HepG2 (cell line): Measurements from ENCODE around the gene FAM118B. TPM values are rescaled to one million over a fixed set of nuclear protein-coding genes. Genes with fewer than 3 reads are reported as not detected.
A peak's percentile ranks its signal among the peaks of the same experiment; 100 is the strongest.

Experiments
- ATAC-seq: fragments of 200-7000 bp; cut with Tn5 transposase; 3 replicates; pipeline ENCODE4 v1.9.1; 2020; ENCODE audit warnings: mild to moderate bottlenecking, moderate library complexity
- BruUV-seq: library from RNA; stranded (reverse); fragments of 400-500 nt; replicated peaks from 2 replicates; lab custom pipeline; 2021; lab: Mats Ljungman, UMichigan
- CTCF ChIA-PET: fragments of 300-600 bp; formaldehyde crosslinking; extraction: SDS; loops from one replicate; lab custom pipeline; 2021; ENCODE audit warnings: low total read pairs, inconsistent platforms, low intra/inter-chr PET ratio; lab: Yijun Ruan, JAX
- POLR2A ChIA-PET: fragments of 350-600 bp; sonication (Branson Sonifier 250); formaldehyde crosslinking; loops from one replicate; lab custom pipeline; 2020; ENCODE audit warnings: antibody characterized with exemption, inconsistent platforms; lab: Yijun Ruan, JAX
- DNase-seq: peaks from one replicate; pipeline ENCODE4 v3.0.0-alpha.2; 2015; ENCODE audit warnings: low spot score
- FAIRE-seq: peaks from 3 replicates; lab custom pipeline; 2011; peaks lifted over from hg19 to GRCh38; lab: Jason Lieb, UNC
- H2AFZ ChIP-seq: one replicate; pipeline ENCODE4 v1.6.1; 2011; ENCODE audit warnings: low read length, inconsistent platforms
- H3K27ac ChIP-seq: fragments of 300-600 bp; 3 replicates; pipeline ENCODE4 v1.8.0; 2011; ENCODE audit warnings: mixed run types, mild to moderate bottlenecking, mixed read lengths, low read length, inconsistent platforms; ENCODE audit not compliant: insufficient read depth; ENCODE audit errors: extremely low read length
- H3K27me3 ChIP-seq, 2 experiments: fragments of 200-600 bp in 1 of 2; 2 replicates in 1 of 2; 3 replicates in 1 of 2; pipeline versions ENCODE4 v1.6.0 to v1.8.0; 2011; ENCODE audit warnings: low read length in 2 of 2, mild to moderate bottlenecking in 2 of 2, moderate library complexity in 2 of 2, inconsistent platforms in 1 of 2; ENCODE audit not compliant: insufficient read depth in 2 of 2, control insufficient read depth in 1 of 2
- H3K36me3 ChIP-seq, 2 experiments: fragments of 200-600 bp in 1 of 2; replicated peaks in 1 of 2; 2 replicates in 1 of 2; 3 replicates in 1 of 2; pipeline versions ENCODE4 v1.5.1 to v1.8.0; 2011; ENCODE audit warnings: low read length in 2 of 2, inconsistent platforms in 1 of 2; ENCODE audit not compliant: insufficient read depth in 2 of 2, control insufficient read depth in 1 of 2
- H3K4me1 ChIP-seq: 2 replicates; pipeline ENCODE4 v1.5.1; 2012; ENCODE audit warnings: low read length, inconsistent platforms; ENCODE audit not compliant: insufficient read depth
- H3K4me2 ChIP-seq: 2 replicates; pipeline ENCODE4 v1.6.0; 2011; ENCODE audit warnings: low read depth, low read length, inconsistent platforms
- H3K4me3 ChIP-seq, 3 experiments: fragments of 200-600 bp in 1 of 3; sonication (generic), shearing (Covaris generic) in 1 of 3; replicated peaks in 1 of 3; 2 replicates each; pipeline ENCODE4 v1.5.1; 2011 to 2016; ENCODE audit warnings: low read length in 3 of 3, inconsistent platforms in 2 of 3, low read depth in 2 of 3, mild to moderate bottlenecking in 2 of 3, control low read depth in 1 of 3, mixed read lengths in 1 of 3; ENCODE audit not compliant: insufficient read depth in 1 of 3
- H3K79me2 ChIP-seq: one replicate; pipeline ENCODE4 v1.6.1; 2011; ENCODE audit warnings: low read length, inconsistent platforms; ENCODE audit not compliant: insufficient read depth
- H3K9ac ChIP-seq: 2 replicates; pipeline ENCODE4 v1.6.0; 2011; ENCODE audit warnings: mild to moderate bottlenecking, low read depth, low read length, inconsistent platforms; ENCODE audit not compliant: insufficient read depth
- H3K9me3 ChIP-seq: 2 replicates; pipeline ENCODE4 v1.5.1; 2012; ENCODE audit warnings: mild to moderate bottlenecking, low read length
- H4K20me1 ChIP-seq: 2 replicates; pipeline ENCODE4 v1.6.0; 2011; ENCODE audit warnings: inconsistent platforms, mild to moderate bottlenecking, low read length, moderate library complexity; ENCODE audit not compliant: insufficient read depth
- ATAD3A ChIP-seq: sonication (generic); formaldehyde crosslinking; IDR thresholded peaks from 2 replicates; pipeline ENCODE4 v1.4.0; 2020; ENCODE audit warnings: missing genetic modification reagents
- CCAR2 ChIP-seq: fragments of 200-400 bp; formaldehyde crosslinking; optimal IDR thresholded peaks from 2 replicates; pipeline ENCODE3; 2018; ENCODE audit warnings: low read depth, mild to moderate bottlenecking, low read length, moderate library complexity
- PATZ1 ChIP-seq: sonication (generic); formaldehyde crosslinking; IDR thresholded peaks from 2 replicates; pipeline ENCODE4 v1.4.0; 2020; ENCODE audit warnings: missing genetic modification reagents
- PITX1 ChIP-seq: sonication (generic); formaldehyde crosslinking; IDR thresholded peaks from 2 replicates; pipeline ENCODE4 v1.5.1; 2020; ENCODE audit warnings: mild to moderate bottlenecking, missing genetic modification reagents
- RCOR2 ChIP-seq: IDR thresholded peaks from 2 replicates; pipeline ENCODE4 v1.6.1; 2016; ENCODE audit warnings: missing biosample characterization, missing genetic modification reagents
- SOX5 ChIP-seq: IDR thresholded peaks from 2 replicates; pipeline ENCODE4 v1.6.1; 2016; ENCODE audit warnings: borderline replicate concordance
- SP4 ChIP-seq: sonication (generic); formaldehyde crosslinking; IDR thresholded peaks from 2 replicates; pipeline ENCODE4 v1.8.1; 2023; ENCODE audit warnings: mild to moderate bottlenecking, missing genetic modification reagents
- TGIF2 ChIP-seq: IDR thresholded peaks from 2 replicates; pipeline ENCODE4 v1.6.1; 2016; ENCODE audit warnings: control low read depth, missing compliant biosample characterization
- ZNF337 ChIP-seq: sonication (generic); formaldehyde crosslinking; IDR thresholded peaks from 2 replicates; pipeline ENCODE4 v1.5.1; 2020; ENCODE audit warnings: missing genetic modification reagents, low read depth, mild to moderate bottlenecking, borderline replicate concordance
- ZNF441 ChIP-seq: sonication (generic); formaldehyde crosslinking; IDR thresholded peaks from 2 replicates; pipeline ENCODE4 v1.7.0; 2021; ENCODE audit warnings: missing genetic modification reagents, borderline replicate concordance
- ZNF510 ChIP-seq: sonication (generic); formaldehyde crosslinking; IDR thresholded peaks from 2 replicates; pipeline ENCODE4 v1.4.0; 2020; ENCODE audit warnings: low read depth, mild to moderate bottlenecking, missing genetic modification reagents
- ZNF773 ChIP-seq: sonication (generic); formaldehyde crosslinking; IDR thresholded peaks from 2 replicates; pipeline ENCODE4 v1.4.0; 2020; ENCODE audit warnings: missing genetic modification reagents, borderline replicate concordance
- ZSCAN9 ChIP-seq: IDR thresholded peaks from 2 replicates; pipeline ENCODE4 v1.6.1; 2016; ENCODE audit warnings: borderline replicate concordance
- WGBS: methylation state at CpG from one replicate; pipeline ENCODE4 v1.1.6; 2017; ENCODE audit warnings: low lambda C conversion rate; 5-methylcytosine and 5-hydroxymethylcytosine counted together
- in situ Hi-C: cut with HindIII; loops from 2 replicates; pipeline ENCODE4 v1.10.0; 2017; ENCODE audit warnings: low pct_unique_long_range_greater_than_20kb; ENCODE audit not compliant: extremely low pct_ligation_motif_present
- intact Hi-C: fragments of 100-400 bp; cut with micrococcal nuclease; formaldehyde crosslinking; loops from one replicate; pipeline ENCODE4 v1.10.0; 2022; ENCODE audit not compliant: unreplicated experiment
- polyA plus RNA-seq, 8 experiments: library from polyadenylated mRNA; depleted of rRNA in 3 of 8; stranded (reverse) in 7 of 8; unstranded in 1 of 8; fragments of >200 nt; fragmentation: Illumina TruSeq in 4 of 8; extraction: Trizol in 4 of 8; gene quantifications; 2 replicates each; pipeline versions ENCODE4 v1.2.1 to v1.2.3, GENCODE V29; 2011 to 2016; ENCODE audit warnings: low read depth in 4 of 8, missing spikeins in 1 of 8, mixed read lengths in 1 of 8; ENCODE audit not compliant: insufficient read depth in 1 of 8
- total RNA-seq, 5 experiments: library from RNA; depleted of rRNA; stranded (reverse); fragments of >200 nt; fragmentation: Illumina TruSeq; extraction: Trizol; gene quantifications; 2 replicates each; pipeline ENCODE4 v1.2.3, GENCODE V29; 2016; ENCODE audit warnings: low read depth in 1 of 5
- TF ChIP-seq, protein P1 (sequence below): sonication (generic); formaldehyde crosslinking; IDR thresholded peaks from 2 replicates; pipeline ENCODE4 v1.5.1; 2020; ENCODE audit warnings: mild to moderate bottlenecking, missing genetic modification reagents, moderate library complexity
- TF ChIP-seq, protein P2 (sequence below): sonication (generic); formaldehyde crosslinking; IDR thresholded peaks from 2 replicates; pipeline ENCODE4 v1.5.1; 2020; ENCODE audit warnings: mild to moderate bottlenecking, missing genetic modification reagents, moderate library complexity

Gene FAM118B
- total and polyA plus RNA-seq, 2 of the 13 experiments (the other 11 are each of a cell fraction or from before 2014, with no cell fraction given): 10.2 to 25.7 TPM

- TF ChIP-seq ZNF337 (CRISPR knock-in tag) (no peak), ZSCAN9 (CRISPR knock-in tag) (no peak), SOX5 (no peak), ZNF510 (CRISPR knock-in tag) (no peak), CCAR2 (no peak)
Measured at GRCh38 chr11:126176853-126177470, 34.6 kb upstream of the FAM118B start (continued).

- no peak overlapping the region for H2AFZ ChIP-seq
- H3K9me3 ChIP-seq: no peaks in the 10 kb centered on the region
- WGBS: 62% methylated on average over 7 of the region's 13 CpGs
- no peaks in the 10 kb centered on the region for H3K79me2 ChIP-seq
- CTCF ChIA-PET: no interaction called here
- peak overlapping the region; percentile 23; the same call in 1 of the 2 replicates for H3K4me2 ChIP-seq
- in situ Hi-C loops: no loop called here
- intact Hi-C loops: no loop called here
- no peak overlapping the region; a peak in 1 of 6 replicates for H3K4me3 ChIP-seq
- no peaks in the 10 kb centered on the region for H3K27me3 ChIP-seq
- POLR2A ChIA-PET: no interaction called here
- ATAC-seq: no peak
- peak overlapping the region; percentile 54 for H3K27ac ChIP-seq
- 0 out of 2 replicates have a peak overlapping the region, but pooled peaks have one; percentile 10 for H3K9ac ChIP-seq
- H3K4me1 ChIP-seq: peaks cover 66% of the 10 kb centered on the region
- H4K20me1 ChIP-seq: no peaks in the 10 kb centered on the region
- no peak for FAIRE-seq
- no TSS peak for BruUV-seq
- no peaks in the 10 kb centered on the region for H3K36me3 ChIP-seq
- DNase-seq: no peak
- TF ChIP-seq PITX1 (CRISPR knock-in tag): 0 out of 2 replicates have a peak, but pooled peaks have one; percentile 15
- TF ChIP-seq ZNF773 (CRISPR knock-in tag): no peak
- TF ChIP-seq, protein P1, sequence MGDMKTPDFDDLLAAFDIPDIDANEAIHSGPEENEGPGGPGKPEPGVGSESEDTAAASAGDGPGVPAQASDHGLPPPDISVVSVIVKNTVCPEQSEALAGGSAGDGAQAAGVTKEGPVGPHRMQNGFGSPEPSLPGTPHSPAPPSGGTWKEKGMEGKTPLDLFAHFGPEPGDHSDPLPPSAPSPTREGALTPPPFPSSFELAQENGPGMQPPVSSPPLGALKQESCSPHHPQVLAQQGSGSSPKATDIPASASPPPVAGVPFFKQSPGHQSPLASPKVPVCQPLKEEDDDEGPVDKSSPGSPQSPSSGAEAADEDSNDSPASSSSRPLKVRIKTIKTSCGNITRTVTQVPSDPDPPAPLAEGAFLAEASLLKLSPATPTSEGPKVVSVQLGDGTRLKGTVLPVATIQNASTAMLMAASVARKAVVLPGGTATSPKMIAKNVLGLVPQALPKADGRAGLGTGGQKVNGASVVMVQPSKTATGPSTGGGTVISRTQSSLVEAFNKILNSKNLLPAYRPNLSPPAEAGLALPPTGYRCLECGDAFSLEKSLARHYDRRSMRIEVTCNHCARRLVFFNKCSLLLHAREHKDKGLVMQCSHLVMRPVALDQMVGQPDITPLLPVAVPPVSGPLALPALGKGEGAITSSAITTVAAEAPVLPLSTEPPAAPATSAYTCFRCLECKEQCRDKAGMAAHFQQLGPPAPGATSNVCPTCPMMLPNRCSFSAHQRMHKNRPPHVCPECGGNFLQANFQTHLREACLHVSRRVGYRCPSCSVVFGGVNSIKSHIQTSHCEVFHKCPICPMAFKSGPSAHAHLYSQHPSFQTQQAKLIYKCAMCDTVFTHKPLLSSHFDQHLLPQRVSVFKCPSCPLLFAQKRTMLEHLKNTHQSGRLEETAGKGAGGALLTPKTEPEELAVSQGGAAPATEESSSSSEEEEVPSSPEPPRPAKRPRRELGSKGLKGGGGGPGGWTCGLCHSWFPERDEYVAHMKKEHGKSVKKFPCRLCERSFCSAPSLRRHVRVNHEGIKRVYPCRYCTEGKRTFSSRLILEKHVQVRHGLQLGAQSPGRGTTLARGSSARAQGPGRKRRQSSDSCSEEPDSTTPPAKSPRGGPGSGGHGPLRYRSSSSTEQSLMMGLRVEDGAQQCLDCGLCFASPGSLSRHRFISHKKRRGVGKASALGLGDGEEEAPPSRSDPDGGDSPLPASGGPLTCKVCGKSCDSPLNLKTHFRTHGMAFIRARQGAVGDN (CRISPR knock-in tag): peak; percentile 58
- TF ChIP-seq RCOR2 (CRISPR knock-in tag): no peak
- no peak for TF ChIP-seq SP4 (CRISPR knock-in tag)
- no peak for TF ChIP-seq ZNF337 (CRISPR knock-in tag)
- no peak for TF ChIP-seq TGIF2
- peak; percentile 40; the same call in 1 of the 2 replicates for TF ChIP-seq ZNF441 (CRISPR knock-in tag)
- peak; percentile 33; the same call in 1 of the 2 replicates for TF ChIP-seq PATZ1 (CRISPR knock-in tag)
- TF ChIP-seq, protein P2, sequence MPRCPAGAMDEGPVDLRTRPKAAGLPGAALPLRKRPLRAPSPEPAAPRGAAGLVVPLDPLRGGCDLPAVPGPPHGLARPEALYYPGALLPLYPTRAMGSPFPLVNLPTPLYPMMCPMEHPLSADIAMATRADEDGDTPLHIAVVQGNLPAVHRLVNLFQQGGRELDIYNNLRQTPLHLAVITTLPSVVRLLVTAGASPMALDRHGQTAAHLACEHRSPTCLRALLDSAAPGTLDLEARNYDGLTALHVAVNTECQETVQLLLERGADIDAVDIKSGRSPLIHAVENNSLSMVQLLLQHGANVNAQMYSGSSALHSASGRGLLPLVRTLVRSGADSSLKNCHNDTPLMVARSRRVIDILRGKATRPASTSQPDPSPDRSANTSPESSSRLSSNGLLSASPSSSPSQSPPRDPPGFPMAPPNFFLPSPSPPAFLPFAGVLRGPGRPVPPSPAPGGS: 0 out of 2 replicates have a peak, but pooled peaks have one; percentile 37
- TF ChIP-seq ATAD3A (CRISPR knock-in tag): no peak
Measured at GRCh38 chr11:126181939-126182730, 29.4 kb upstream of the FAM118B start.
